COLO668 (cell line): Measurements from ENCODE around the gene TMEM9B.

Experiments
- DNase-seq: peaks from one replicate; lab custom pipeline; 2025; ENCODE audit not compliant: unreplicated experiment; lab: John Stamatoyannopoulos, UW

TMEM9B gene

DNA sequence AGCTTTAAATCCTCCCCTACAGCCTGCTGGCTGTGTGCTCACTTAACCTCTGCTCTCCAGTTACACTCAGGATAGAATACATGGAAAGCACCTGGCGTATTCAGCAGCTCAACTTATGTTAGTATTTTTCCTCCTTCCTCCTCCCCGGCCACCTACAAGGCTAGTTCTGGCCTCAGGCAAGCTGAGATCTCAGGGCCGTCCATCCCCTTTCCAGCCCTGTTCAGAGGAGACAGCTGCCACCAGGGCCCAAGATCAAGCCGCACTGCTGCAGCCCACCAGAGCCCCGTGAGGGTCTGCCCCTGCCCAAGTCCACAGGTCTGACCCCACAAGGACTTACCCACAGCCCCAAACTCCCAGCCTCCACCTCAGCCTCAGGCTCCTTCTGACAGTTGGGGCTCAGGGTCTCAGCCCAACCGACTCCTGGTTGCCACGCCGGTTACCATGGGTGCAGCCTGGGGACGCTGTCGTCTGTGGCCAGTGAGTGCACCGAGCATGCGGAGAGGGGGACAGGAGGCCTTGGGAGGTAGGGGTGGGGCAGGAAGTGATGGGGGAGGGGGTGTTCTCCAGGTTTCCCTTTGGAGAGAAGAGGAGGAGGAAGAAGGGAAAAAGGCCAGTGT, 31.6 kb downstream of the TMEM9B start, which contains the start of gene C11orf16:
TSS of gene C11orf16 (minus strand) at position 384 of the 617 bp plus-strand sequence. CDS start 639 bp downstream, outside the sequence.
- DNase-seq: peak; percentile 22

GRCh38 chr11:8930456-8931175, 33.6 kb downstream of the TMEM9B start:
- DNase-seq: no peak

GRCh38 chr11:8928981-8929615, 35.1 kb downstream of the TMEM9B start:
- no peak for DNase-seq

DNA sequence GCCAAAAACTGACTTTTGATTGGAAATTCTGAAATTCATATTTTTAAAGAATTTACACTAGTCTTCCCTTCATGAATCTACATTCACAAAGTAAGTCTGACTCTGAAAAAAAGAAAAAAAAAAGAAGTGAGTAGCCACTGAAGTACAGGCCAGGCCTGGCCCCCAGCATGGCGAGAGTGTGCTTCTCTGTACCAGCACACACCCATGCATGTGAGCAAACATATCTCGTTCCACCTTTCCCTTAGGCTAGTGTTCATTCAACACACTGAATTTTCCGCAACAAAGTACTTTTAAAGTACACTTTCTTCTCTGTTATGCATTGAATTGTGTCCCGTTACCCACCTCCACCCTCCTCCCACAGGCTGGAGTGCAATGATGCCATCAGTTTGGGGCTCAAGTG, 36.0 kb downstream of the TMEM9B start:
- DNase-seq: no peak

GRCh38 chr11:8927233-8927632, 37.0 kb downstream of the TMEM9B start:
- DNase-seq: no peak

GRCh38 chr11:8926236-8926635, 38.0 kb downstream of the TMEM9B start:
- DNase-seq: no peak

GRCh38 chr11:8925711-8926110, 38.5 kb downstream of the TMEM9B start:
- DNase-seq: no peak

DNA sequence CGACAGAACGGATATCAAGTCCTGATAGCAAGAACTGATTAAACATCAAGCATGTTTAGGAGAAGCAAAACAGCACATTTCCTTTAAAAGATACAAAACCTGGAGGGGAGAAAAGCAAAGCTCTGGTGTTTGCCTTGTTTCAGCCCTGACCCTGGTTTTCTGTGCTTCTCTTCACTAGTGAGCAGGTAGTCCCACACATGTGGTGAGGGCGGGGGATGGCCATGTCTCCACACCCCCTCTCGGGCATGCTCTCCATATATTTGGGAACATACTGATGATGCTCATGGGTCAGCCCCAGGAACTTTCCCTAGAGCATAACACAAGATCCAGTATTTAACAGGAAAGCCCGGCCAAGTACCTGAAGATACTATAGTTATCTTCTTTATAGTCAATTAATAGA, 41.6 kb downstream of the TMEM9B start:
- DNase-seq: no peak

DNA sequence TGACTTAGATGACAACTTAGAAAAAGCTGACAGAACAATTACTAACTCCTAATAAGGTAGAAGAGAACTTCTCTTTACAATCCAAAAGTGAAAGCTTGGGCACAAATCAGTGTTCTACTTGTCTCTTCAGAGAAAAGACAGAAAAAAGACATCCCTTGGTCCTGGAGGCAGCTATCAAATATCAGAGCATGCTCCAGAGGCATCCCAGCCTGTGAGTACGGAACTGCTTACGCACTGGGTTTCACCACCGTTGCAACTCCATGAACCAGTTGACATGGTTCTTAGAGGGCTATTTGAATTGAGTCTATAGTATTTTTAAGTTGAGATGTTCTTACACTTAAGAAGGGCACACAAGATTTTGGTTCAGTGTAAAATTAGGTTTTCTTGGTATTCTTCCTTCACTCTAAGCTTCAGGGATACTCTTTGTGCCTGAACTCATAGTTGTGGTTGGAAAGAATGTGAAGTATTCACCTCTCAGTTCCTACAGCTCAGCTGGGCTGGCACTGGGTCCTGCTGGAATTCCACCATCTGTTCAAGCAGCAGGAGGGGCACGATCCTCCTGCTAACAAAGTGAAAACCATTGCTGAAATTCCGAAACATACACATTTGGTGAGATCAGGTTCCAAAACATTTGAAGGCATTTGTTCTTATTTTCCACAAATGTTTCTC, 47.0 kb downstream of the TMEM9B start:
- no peak for DNase-seq

- DNase-seq: no peak
Observed at GRCh38 chr11:8914661-8915018, 49.6 kb downstream of the TMEM9B start.

GRCh38 chr11:8913961-8914660, 50.1 kb downstream of the TMEM9B start:
- DNase-seq: peak; percentile 43

DNA sequence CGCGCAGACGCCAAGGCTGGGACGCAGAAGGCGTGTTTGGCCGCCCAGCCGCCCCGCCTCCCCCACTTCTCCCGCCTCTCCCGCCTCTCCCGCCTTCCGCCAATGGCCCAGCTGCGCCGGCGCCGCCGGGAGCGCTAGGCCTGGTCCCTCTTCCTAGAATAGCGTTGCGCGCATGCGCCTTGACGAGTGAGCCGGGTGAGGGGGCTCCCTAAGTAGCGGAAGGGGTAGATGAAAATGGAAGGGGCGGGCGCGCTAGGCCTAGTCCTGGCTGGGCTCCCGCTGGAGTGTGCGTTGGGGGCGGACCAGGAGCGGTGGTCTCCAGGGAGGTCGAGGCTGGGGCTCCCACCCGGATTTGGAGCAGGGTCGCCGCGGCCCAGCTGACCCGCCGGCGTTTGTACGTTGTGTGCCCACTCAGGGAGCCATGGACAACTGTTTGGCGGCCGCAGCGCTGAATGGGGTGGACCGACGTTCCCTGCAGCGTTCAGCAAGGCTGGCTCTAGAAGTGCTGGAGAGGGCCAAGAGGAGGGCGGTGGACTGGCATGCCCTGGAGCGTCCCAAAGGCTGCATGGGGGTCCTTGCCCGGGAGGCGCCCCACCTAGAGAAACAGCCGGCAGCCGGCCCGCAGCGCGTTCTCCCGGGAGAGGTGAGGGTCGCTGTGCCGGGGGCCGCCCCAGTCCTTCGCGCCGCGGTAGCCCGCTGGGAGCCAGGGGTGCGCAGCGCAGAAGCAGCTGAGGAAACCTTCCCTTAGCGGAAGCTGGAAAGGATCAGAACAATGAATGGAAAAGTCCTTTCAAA, 53.0 kb downstream of the TMEM9B start, which contains the start of gene AKIP1:
TSS of gene AKIP1 (plus strand) at position 161 of the 795 bp plus-strand sequence. CDS start at position 422, 261 bp downstream.
- peak; percentile 98 for DNase-seq

GRCh38 chr11:8910649-8911026, 53.6 kb downstream of the TMEM9B start:
- DNase-seq: no peak

- DNase-seq: no peak
Observed at GRCh38 chr11:8908099-8908498, 56.1 kb downstream of the TMEM9B start.

DNA sequence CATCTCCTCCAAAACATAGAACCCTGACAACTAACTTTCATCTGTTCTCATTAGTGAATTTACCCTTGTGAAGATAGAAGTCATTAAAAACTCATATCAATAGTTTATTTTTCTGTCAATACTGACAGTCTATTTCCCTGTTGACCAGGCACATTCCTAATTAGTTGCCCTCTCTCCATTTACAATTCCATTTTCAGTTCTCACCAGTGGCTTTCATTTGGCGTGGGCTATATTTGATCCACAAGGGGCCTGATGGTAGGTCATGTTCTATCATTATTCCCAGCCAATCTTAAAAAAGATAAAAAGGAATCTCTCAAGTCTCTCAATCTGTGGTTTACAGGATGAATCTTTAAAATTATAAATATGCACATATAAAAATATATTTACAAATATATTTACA, 57.1 kb downstream of the TMEM9B start:
- no peak for DNase-seq

DNA sequence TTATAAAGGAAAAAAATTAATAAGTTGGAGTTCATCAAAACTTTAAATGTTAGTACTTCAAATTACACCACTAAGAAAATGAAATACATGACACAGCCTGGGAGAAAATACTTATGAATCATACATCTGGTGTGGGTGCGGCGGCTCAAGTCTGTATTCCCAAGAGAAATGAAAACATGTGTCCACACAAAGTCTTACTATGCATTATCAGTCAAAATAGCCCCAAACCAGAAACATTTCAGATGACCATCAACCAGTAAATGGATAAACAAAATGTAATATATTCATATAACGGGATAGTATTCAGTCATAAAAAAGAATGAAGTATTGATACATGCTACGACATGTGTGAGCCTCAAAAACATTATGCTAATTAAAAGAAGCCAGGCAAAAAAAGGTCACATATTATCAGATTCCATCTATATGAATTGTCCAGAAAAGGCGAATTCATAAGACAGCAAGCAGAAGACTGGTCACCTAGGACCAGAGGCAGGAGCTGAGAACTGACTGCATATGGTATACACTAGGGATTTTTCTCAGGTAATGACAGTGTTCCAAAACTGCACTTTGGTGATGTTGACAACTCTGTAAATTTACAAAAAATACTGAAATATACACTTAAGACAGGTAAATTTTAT, 58.6 kb downstream of the TMEM9B start:
- no peak for DNase-seq

DNA sequence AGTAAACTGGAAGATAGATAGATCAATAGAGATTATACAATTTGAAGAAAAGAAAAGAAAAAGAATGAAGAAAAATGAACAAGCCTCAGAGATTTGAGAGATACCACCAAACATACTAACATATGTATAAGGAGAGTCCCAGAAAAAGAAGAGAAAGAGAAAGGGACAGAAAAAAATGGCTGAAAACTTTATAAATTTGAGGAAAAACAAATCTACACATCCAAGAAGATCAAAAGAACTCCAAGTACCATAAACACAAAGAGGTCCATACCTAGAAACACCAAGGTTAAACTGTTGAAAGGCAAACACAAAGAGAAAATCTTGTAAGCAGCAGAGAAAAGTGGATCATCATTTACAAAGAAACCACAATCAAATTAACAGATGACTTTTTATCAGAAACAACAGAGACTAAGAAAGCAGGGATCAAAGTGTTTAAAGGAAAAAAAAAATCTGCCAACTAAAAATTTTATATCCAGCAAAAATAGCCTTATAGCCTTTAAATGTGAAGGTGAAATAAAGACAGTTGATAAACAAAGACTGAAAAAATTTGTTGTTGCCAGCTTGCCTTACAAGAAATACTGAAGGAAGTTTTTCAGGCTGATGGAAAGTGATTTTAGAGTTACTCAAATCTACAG, 65.0 kb downstream of the TMEM9B start:
- no peak for DNase-seq
